Measurements from ENCODE around the gene SMARCE1.

DNA sequence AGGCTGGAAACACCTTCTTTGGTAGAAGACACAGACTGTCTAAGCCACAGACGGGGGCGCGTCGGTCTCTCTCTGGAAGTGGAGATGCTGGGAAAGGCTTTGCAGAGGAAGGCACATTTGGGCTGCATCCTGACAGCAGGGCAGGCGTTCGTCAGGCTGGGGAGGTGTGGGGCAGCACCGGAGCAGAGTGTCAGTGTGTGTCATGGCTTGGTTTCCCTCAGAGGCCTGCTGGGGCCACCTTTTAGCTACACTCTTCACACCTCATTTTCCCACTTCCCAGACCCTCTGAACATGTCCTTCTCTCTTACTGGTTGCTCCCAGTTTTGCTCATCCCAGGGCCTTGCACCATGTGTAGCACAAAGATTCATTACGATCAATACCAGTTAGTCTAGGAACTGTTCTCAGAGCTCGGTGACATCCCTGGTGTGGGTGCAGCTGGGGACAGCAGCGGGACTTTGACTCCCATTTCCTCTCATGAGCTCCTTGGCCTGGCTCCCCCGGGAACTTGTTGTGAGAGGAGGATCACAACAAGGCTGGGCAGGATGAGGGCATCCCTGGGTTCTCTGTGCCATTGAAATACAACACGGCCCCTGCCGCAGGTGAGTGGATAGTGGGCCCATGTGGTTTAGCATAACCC, 33.1 kb downstream of the SMARCE1 start:
- no peak for TF ChIP-seq POLR2A (IDR thresholded peaks at IDR 0.05)
- TF ChIP-seq, protein P1, sequence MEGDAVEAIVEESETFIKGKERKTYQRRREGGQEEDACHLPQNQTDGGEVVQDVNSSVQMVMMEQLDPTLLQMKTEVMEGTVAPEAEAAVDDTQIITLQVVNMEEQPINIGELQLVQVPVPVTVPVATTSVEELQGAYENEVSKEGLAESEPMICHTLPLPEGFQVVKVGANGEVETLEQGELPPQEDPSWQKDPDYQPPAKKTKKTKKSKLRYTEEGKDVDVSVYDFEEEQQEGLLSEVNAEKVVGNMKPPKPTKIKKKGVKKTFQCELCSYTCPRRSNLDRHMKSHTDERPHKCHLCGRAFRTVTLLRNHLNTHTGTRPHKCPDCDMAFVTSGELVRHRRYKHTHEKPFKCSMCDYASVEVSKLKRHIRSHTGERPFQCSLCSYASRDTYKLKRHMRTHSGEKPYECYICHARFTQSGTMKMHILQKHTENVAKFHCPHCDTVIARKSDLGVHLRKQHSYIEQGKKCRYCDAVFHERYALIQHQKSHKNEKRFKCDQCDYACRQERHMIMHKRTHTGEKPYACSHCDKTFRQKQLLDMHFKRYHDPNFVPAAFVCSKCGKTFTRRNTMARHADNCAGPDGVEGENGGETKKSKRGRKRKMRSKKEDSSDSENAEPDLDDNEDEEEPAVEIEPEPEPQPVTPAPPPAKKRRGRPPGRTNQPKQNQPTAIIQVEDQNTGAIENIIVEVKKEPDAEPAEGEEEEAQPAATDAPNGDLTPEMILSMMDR (IDR thresholded peaks at IDR 0.05): no peak
